Osteoblast (primary cell): ENCODE results near the gene CCDC170. TPM values are rescaled to one million over a fixed set of nuclear protein-coding genes. Genes with fewer than 3 reads are reported as not detected.

Experiments
- DNase-seq: peaks from one replicate; pipeline ENCODE4 v3.0.0; 2011; ENCODE audit warnings: low spot score, mixed read lengths; ENCODE audit not compliant: insufficient read length; ENCODE audit errors: missing footprints
- H2AFZ ChIP-seq: 2 replicates; pipeline ENCODE4 v1.6.0; 2011; ENCODE audit warnings: mild to moderate bottlenecking, low read length
- H3K27ac ChIP-seq: 2 replicates; pipeline ENCODE4 v1.5.1; 2011; ENCODE audit warnings: mild to moderate bottlenecking, low read depth, low read length, moderate library complexity
- H3K27me3 ChIP-seq: 2 replicates; pipeline ENCODE4 v1.6.0; 2012; ENCODE audit warnings: mild to moderate bottlenecking, control low read depth, inconsistent platforms, low read length, moderate library complexity; ENCODE audit not compliant: insufficient read depth
- H3K36me3 ChIP-seq: 2 replicates; pipeline ENCODE4 v1.5.1; 2011; ENCODE audit warnings: mild to moderate bottlenecking, low read length, control low read depth, moderate library complexity; ENCODE audit not compliant: insufficient read depth
- H3K4me1 ChIP-seq: 2 replicates; pipeline ENCODE4 v1.5.1; 2011; ENCODE audit warnings: mild to moderate bottlenecking, low read length, control low read depth, moderate library complexity; ENCODE audit not compliant: insufficient read depth
- H3K4me2 ChIP-seq: 2 replicates; pipeline ENCODE4 v1.6.0; 2011; ENCODE audit warnings: mild to moderate bottlenecking, low read length; ENCODE audit not compliant: insufficient read depth
- H3K4me3 ChIP-seq: fragments of 200-600 bp; sonication (generic); 3 replicates; pipeline ENCODE4 v1.5.1; 2012; ENCODE audit warnings: mild to moderate bottlenecking, low read length, inconsistent platforms; ENCODE audit not compliant: insufficient read depth
- H3K79me2 ChIP-seq: 2 replicates; pipeline ENCODE4 v1.6.0; 2012; ENCODE audit warnings: mild to moderate bottlenecking, low read length, control low read depth, inconsistent platforms; ENCODE audit not compliant: insufficient read depth
- H3K9me3 ChIP-seq: 2 replicates; pipeline ENCODE4 v1.5.1; 2011; ENCODE audit warnings: low read depth, low read length, control low read depth
- H4K20me1 ChIP-seq: 2 replicates; pipeline ENCODE4 v1.6.0; 2012; ENCODE audit warnings: mild to moderate bottlenecking, low read length, control low read depth; ENCODE audit not compliant: insufficient read depth
- CTCF ChIP-seq: IDR thresholded peaks from 2 replicates; pipeline ENCODE4 v1.5.1; 2011; ENCODE audit warnings: mild to moderate bottlenecking, low read depth, low read length, moderate library complexity; ENCODE audit errors: extremely low read depth
- total RNA-seq: library from RNA; depleted of rRNA; stranded (reverse); fragments of >200 nt; gene quantifications from 2 replicates; pipeline ENCODE4 v1.2.3, GENCODE V29; 2012

The CCDC170 gene
- total RNA-seq, 1 donor: 1.8 TPM

GRCh38 chr6:151488226-151488625 is 5.6 kb upstream of the CCDC170 start:
- no peak for DNase-seq
- Histone ChIP-seq H3K4me1 (peaks cover 10% of the 10 kb centered on the region), H3K27ac (no peak overlapping the region), H2AFZ (no peak overlapping the region), H4K20me1 (no peaks in the 10 kb centered on the region), H3K79me2 (no peaks in the 10 kb centered on the region), H3K4me3 (no peak overlapping the region), H3K27me3 (no peaks in the 10 kb centered on the region), H3K9me3 (no peaks in the 10 kb centered on the region), H3K36me3 (no peaks in the 10 kb centered on the region), H3K4me2 (no peak overlapping the region)
- TF ChIP-seq CTCF: no peak

GRCh38 chr6:151490996-151491395 is 2.8 kb upstream of the CCDC170 start:
- Histone ChIP-seq H3K27me3 (no peaks in the 10 kb centered on the region), H3K79me2 (no peaks in the 10 kb centered on the region), H2AFZ (peak overlapping the region; percentile 43), H3K27ac (no peak overlapping the region), H3K4me2 (no peak overlapping the region), H3K9me3 (no peaks in the 10 kb centered on the region), H3K36me3 (no peaks in the 10 kb centered on the region), H3K4me3 (no peak overlapping the region), H3K4me1 (peaks cover 11% of the 10 kb centered on the region), H4K20me1 (no peaks in the 10 kb centered on the region)
- no peak for DNase-seq
- TF ChIP-seq CTCF: no peak

GRCh38 chr6:151493161-151493803 is 535 bp upstream of the CCDC170 start:
- Histone ChIP-seq H3K36me3 (no peaks in the 10 kb centered on the region), H3K4me2 (peak overlapping the region; percentile 98), H3K27ac (peak overlapping the region; percentile 79), H3K4me1 (peaks cover 11% of the 10 kb centered on the region), H3K27me3 (no peaks in the 10 kb centered on the region), H4K20me1 (no peaks in the 10 kb centered on the region), H3K79me2 (no peaks in the 10 kb centered on the region), H2AFZ (peak overlapping the region; percentile 94), H3K4me3 (peak overlapping the region; percentile 80), H3K9me3 (no peaks in the 10 kb centered on the region)
- TF ChIP-seq CTCF: no peak
- DNase-seq: no peak

- Histone ChIP-seq H3K27ac (peak overlapping the region; percentile 79), H3K4me2 (peak overlapping the region; percentile 98), H4K20me1 (no peaks in the 10 kb centered on the region), H2AFZ (peak overlapping the region; percentile 94), H3K4me3 (peak overlapping the region; percentile 80), H3K9me3 (no peaks in the 10 kb centered on the region), H3K4me1 (peaks cover 11% of the 10 kb centered on the region), H3K79me2 (no peaks in the 10 kb centered on the region), H3K36me3 (no peaks in the 10 kb centered on the region), H3K27me3 (no peaks in the 10 kb centered on the region)
- DNase-seq: peak; percentile 72
- TF ChIP-seq CTCF: no peak
Observed at GRCh38 chr6:151494235-151494935, 568 bp downstream of the CCDC170 start.
